HG03342 (cell line): ENCODE data around the gene RMI1.
"Not testable (repeated sequence)": the region's sequence is repeated elsewhere in the genome, so short reads cannot be mapped to it uniquely, and the experiment has no call there.

Experiments used
- ATAC-seq: cut with Tn5 transposase; IDR thresholded peaks from one replicate; pipeline ENCODE4 v1.9.1; 2021; ENCODE audit warnings: mild to moderate bottlenecking, moderate library complexity; ENCODE audit not compliant: unreplicated experiment

RMI1 gene

GRCh38 chr9:83980395-83981125 is at the start of gene RMI1:
Gene RMI1, plus strand, starts transcription at chr9:83980805. Its CDS starts 20,182 bp downstream, at chr9:84000987.
- peak; percentile 63 for ATAC-seq

- ATAC-seq, result no peak
Observed at GRCh38 chr9:83930881-83931280, 49.7 kb upstream of the RMI1 start.

- no peak for ATAC-seq
Observed at GRCh38 chr9:83932011-83932410, 48.6 kb upstream of the RMI1 start.

GRCh38 chr9:83932851-83933250 is 47.8 kb upstream of the RMI1 start:
- ATAC-seq, result no peak

- ATAC-seq, result no peak
Observed at GRCh38 chr9:83933790-83934189, 46.8 kb upstream of the RMI1 start.

- ATAC-seq, result no peak
Observed at GRCh38 chr9:83934569-83935275, 45.9 kb upstream of the RMI1 start.

GRCh38 chr9:83935276-83935935 is 45.2 kb upstream of the RMI1 start:
- ATAC-seq, result no peak

- no peak for ATAC-seq
Observed at GRCh38 chr9:83936523-83936922, 44.1 kb upstream of the RMI1 start.

GRCh38 chr9:83937861-83938455 is 42.6 kb upstream of the RMI1 start:
- ATAC-seq, result peak; percentile 76

GRCh38 chr9:83940590-83941303 is 39.9 kb upstream of the RMI1 start:
- no peak for ATAC-seq

- not testable (repeated sequence) for ATAC-seq
Observed at GRCh38 chr9:83948096-83948495, 32.5 kb upstream of the RMI1 start.

- peak; percentile 48 for ATAC-seq
Observed at GRCh38 chr9:83956086-83956435, 24.5 kb upstream of the RMI1 start.

- peak; percentile 85 for ATAC-seq
Observed at GRCh38 chr9:83956436-83957247, 24.0 kb upstream of the RMI1 start.

GRCh38 chr9:83957248-83957513 is 23.4 kb upstream of the RMI1 start:
- ATAC-seq, result no peak

- no peak for ATAC-seq
Observed at GRCh38 chr9:83959061-83959460, 21.5 kb upstream of the RMI1 start.

GRCh38 chr9:83960991-83961390 is 19.6 kb upstream of the RMI1 start:
- no peak for ATAC-seq

- no peak for ATAC-seq
Observed at GRCh38 chr9:83962165-83962564, 18.4 kb upstream of the RMI1 start.

GRCh38 chr9:83964973-83965349 is 15.6 kb upstream of the RMI1 start:
- ATAC-seq, result no peak

GRCh38 chr9:83965350-83966208 is 15.0 kb upstream of the RMI1 start:
- no peak for ATAC-seq

GRCh38 chr9:83966209-83966582 is 14.4 kb upstream of the RMI1 start:
- ATAC-seq, result no peak
